AG08396 (cell line): ENCODE data around the gene ABCA13.

Experiments
- DNase-seq: peaks from one replicate; pipeline ENCODE4 v3.0.0; 2012; ENCODE audit warnings: low spot score, mixed read lengths

The ABCA13 gene

GRCh38 chr7:48637382-48637781 lies 466.1 kb downstream of the ABCA13 start:
- DNase-seq: no peak

- no peak for DNase-seq
Observed at GRCh38 chr7:48638041-48638440, 466.8 kb downstream of the ABCA13 start.

GRCh38 chr7:48643431-48644013 lies 472.3 kb downstream of the ABCA13 start:
- no peak for DNase-seq

GRCh38 chr7:48658138-48658537 lies 486.9 kb downstream of the ABCA13 start:
- DNase-seq: no peak

GRCh38 chr7:48660306-48660870 lies 489.1 kb downstream of the ABCA13 start:
- no peak for DNase-seq

- DNase-seq: no peak
Observed at GRCh38 chr7:48664241-48664640, 493.0 kb downstream of the ABCA13 start.

GRCh38 chr7:48665353-48666135 lies 494.3 kb downstream of the ABCA13 start:
- no peak for DNase-seq

- DNase-seq: no peak
Observed at GRCh38 chr7:48667407-48667806, 496.1 kb downstream of the ABCA13 start.

- DNase-seq: no peak
Observed at GRCh38 chr7:48671656-48672055, 500.4 kb downstream of the ABCA13 start.

- no peak for DNase-seq
Observed at GRCh38 chr7:48681006-48681405, 509.7 kb downstream of the ABCA13 start.

GRCh38 chr7:48691788-48692187 lies 520.5 kb downstream of the ABCA13 start:
- no peak for DNase-seq
